HCT116 (cell line): Measurements from ENCODE around the gene TMEM132A.

Experiments
- CBX3 ChIP-seq: IDR thresholded peaks from 2 replicates; pipeline ENCODE4 v1.6.1; 2012; ENCODE audit warnings: low read depth
- JUND ChIP-seq: IDR thresholded peaks from 2 replicates; pipeline ENCODE4 v1.6.1; 2012
- POLR2A ChIP-seq: IDR thresholded peaks from 2 replicates; pipeline ENCODE4 v1.7.0; 2011; ENCODE audit warnings: borderline replicate concordance; ENCODE audit not compliant: insufficient read depth, insufficient read length; ENCODE audit errors: extremely low read depth
- POLR2AphosphoS5 ChIP-seq: IDR thresholded peaks from 2 replicates; pipeline ENCODE4 v1.6.1; 2011; ENCODE audit warnings: mild to moderate bottlenecking, low read depth, low read length, moderate library complexity
- RAD21 ChIP-seq: IDR thresholded peaks from 2 replicates; pipeline ENCODE4 v1.6.1; 2012; ENCODE audit warnings: low read depth, mild to moderate bottlenecking
- ZFX ChIP-seq: fragments of 450-650 bp; IDR thresholded peaks from 2 replicates; pipeline ENCODE4 v1.6.1; 2017
- TF ChIP-seq, protein P1 (sequence below): IDR thresholded peaks from 2 replicates; pipeline ENCODE4 v1.6.1; 2012
- TF ChIP-seq, protein P2 (sequence below), 3 experiments: fragments of 200-600 bp in 1 of 3; sonication (generic) in 1 of 3; IDR thresholded peaks in 2 of 3; conservative IDR thresholded peaks in 1 of 3; 2 replicates each; pipeline ENCODE4 v1.5.1; 2012 to 2017; ENCODE audit warnings: low read depth in 2 of 3, low read length in 2 of 3, antibody characterized with exemption in 1 of 3, borderline replicate concordance in 1 of 3, control low read depth in 1 of 3, mild to moderate bottlenecking in 1 of 3, mixed read lengths in 1 of 3, mixed run types in 1 of 3, moderate library complexity in 1 of 3; ENCODE audit not compliant: insufficient read depth in 1 of 3

DNA sequence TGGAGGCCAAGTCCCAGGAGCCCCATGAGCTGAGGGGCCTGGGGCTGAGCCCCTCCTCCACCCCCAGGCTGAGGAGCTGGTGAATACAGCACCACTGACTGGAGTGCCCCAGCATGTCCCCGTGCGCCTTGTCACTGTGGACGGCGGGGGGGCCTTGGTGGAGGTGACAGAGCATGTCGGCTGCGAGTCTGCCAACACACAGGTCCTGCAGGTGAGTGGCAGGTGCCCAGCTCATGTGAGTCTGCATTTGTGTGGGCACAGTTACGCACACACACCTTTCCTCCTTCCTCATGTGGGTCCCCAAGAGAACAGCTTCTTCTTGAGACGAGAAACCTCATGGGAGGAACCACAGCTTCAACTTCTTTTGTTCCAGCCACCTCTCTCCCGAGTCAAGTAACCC lies 7.7 kb downstream of the TMEM132A start:
- TF ChIP-seq RAD21 (no peak), POLR2A (no peak), POLR2AphosphoS5 (no peak), CBX3 (no peak), JUND (no peak), ZFX (no peak)
- TF ChIP-seq, protein P1, sequence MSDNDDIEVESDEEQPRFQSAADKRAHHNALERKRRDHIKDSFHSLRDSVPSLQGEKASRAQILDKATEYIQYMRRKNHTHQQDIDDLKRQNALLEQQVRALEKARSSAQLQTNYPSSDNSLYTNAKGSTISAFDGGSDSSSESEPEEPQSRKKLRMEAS: no peak
- TF ChIP-seq, protein P2, sequence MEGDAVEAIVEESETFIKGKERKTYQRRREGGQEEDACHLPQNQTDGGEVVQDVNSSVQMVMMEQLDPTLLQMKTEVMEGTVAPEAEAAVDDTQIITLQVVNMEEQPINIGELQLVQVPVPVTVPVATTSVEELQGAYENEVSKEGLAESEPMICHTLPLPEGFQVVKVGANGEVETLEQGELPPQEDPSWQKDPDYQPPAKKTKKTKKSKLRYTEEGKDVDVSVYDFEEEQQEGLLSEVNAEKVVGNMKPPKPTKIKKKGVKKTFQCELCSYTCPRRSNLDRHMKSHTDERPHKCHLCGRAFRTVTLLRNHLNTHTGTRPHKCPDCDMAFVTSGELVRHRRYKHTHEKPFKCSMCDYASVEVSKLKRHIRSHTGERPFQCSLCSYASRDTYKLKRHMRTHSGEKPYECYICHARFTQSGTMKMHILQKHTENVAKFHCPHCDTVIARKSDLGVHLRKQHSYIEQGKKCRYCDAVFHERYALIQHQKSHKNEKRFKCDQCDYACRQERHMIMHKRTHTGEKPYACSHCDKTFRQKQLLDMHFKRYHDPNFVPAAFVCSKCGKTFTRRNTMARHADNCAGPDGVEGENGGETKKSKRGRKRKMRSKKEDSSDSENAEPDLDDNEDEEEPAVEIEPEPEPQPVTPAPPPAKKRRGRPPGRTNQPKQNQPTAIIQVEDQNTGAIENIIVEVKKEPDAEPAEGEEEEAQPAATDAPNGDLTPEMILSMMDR (IDR thresholded peaks at IDR 0.05 in 2 of 3, conservative IDR thresholded peaks at IDR 0.05 in 1 of 3; ENCODE audit: borderline replicate concordance in 1 of 3, insufficient read depth in 1 of 3, low read depth in 2 of 3, low read length in 2 of 3): no peak
